ENCODE results near the gene SKAP1.

Gene SKAP1

GRCh38 chr17:48093341-48094045 is 336.5 kb downstream of the SKAP1 start:
- no peaks in the 10 kb centered on the region for H3K27me3 ChIP-seq
- peaks cover 20% of the 10 kb centered on the region for H3K36me3 ChIP-seq
- no peak overlapping the region for H3K4me3 ChIP-seq (ENCODE audit: low read depth, low read length)
- no peaks in the 10 kb centered on the region for H3K4me1 ChIP-seq
- H3K9me3 ChIP-seq, result no peaks in the 10 kb centered on the region
- DNase-seq, result no peak
- TF ChIP-seq CTCF (IDR thresholded peaks at IDR 0.05; ENCODE audit: low read depth, low read length), result no peak

GRCh38 chr17:48084932-48085331 is 345.1 kb downstream of the SKAP1 start:
- H3K4me1 ChIP-seq, result peaks cover 8% of the 10 kb centered on the region; the same call in 1 of the 2 replicates
- H3K27me3 ChIP-seq, result no peaks in the 10 kb centered on the region
- H3K4me3 ChIP-seq (ENCODE audit: low read depth, low read length), result no peak overlapping the region
- H3K9me3 ChIP-seq, result no peaks in the 10 kb centered on the region
- no peaks in the 10 kb centered on the region; the same call in 1 of the 2 replicates for H3K36me3 ChIP-seq
- no peak for DNase-seq
- no peak for TF ChIP-seq CTCF (IDR thresholded peaks at IDR 0.05; ENCODE audit: low read depth, low read length)

Data from BE2C (cell line).